ENCODE data around the gene NHLRC4.

NHLRC4 gene

GRCh38 chr16:519841-520687, 46.7 kb upstream of the NHLRC4 start:
- no peak overlapping the region for H3K4me2 ChIP-seq (ENCODE audit: low read length)
- H3K27ac ChIP-seq (ENCODE audit: low read depth, low read length) = no peak overlapping the region
- no peaks in the 10 kb centered on the region; the same call in 1 of the 2 replicates for H4K20me1 ChIP-seq (ENCODE audit: control insufficient read depth, insufficient read depth, low read depth, low read length)
- H3K4me1 ChIP-seq (ENCODE audit: control insufficient read depth, low read length) = peaks cover 12% of the 10 kb centered on the region
- H3K9me3 ChIP-seq (ENCODE audit: control insufficient read depth, insufficient read depth, low read length) = no peaks in the 10 kb centered on the region
- H3K9me2 ChIP-seq (replicated peaks; ENCODE audit: control insufficient read depth, low read length) = no peaks in the 10 kb centered on the region
- TF ChIP-seq EZH2phosphoT487 (IDR thresholded peaks at IDR 0.05; ENCODE audit: borderline replicate concordance, low read length) = no peak
- no peaks in the 10 kb centered on the region for H3K27me3 ChIP-seq (ENCODE audit: control insufficient read depth, low read length)
- no peaks in the 10 kb centered on the region for H3F3A ChIP-seq (ENCODE audit: control insufficient read depth, insufficient read depth)
- peaks cover 12% of the 10 kb centered on the region for H3K79me2 ChIP-seq (ENCODE audit: control insufficient read depth, low read length)
- H3K36me3 ChIP-seq (ENCODE audit: control insufficient read depth, low read length) = peaks cover 13% of the 10 kb centered on the region
- no peak overlapping the region for H3K4me3 ChIP-seq (ENCODE audit: low read length)

- Histone ChIP-seq H3K27ac (ENCODE audit: low read depth, low read length) (no peak overlapping the region), H3K79me2 (ENCODE audit: control insufficient read depth, low read length) (peaks cover 20% of the 10 kb centered on the region), H3K9me3 (ENCODE audit: control insufficient read depth, insufficient read depth, low read length) (no peaks in the 10 kb centered on the region), H3K27me3 (ENCODE audit: control insufficient read depth, low read length) (no peaks in the 10 kb centered on the region), H3K36me3 (ENCODE audit: control insufficient read depth, low read length) (peaks cover 13% of the 10 kb centered on the region), H3K4me1 (ENCODE audit: control insufficient read depth, low read length) (peaks cover 20% of the 10 kb centered on the region), H3K4me3 (ENCODE audit: low read length) (no peak overlapping the region), H4K20me1 (ENCODE audit: control insufficient read depth, insufficient read depth, low read depth, low read length) (no peaks in the 10 kb centered on the region; the same call in 1 of the 2 replicates), H3K9me2 (replicated peaks; ENCODE audit: control insufficient read depth, low read length) (no peaks in the 10 kb centered on the region), H3F3A (ENCODE audit: control insufficient read depth, insufficient read depth) (peaks cover 5% of the 10 kb centered on the region), H3K4me2 (ENCODE audit: low read length) (no peak overlapping the region)
- TF ChIP-seq CTCF (IDR thresholded peaks at IDR 0.05; ENCODE audit: low read depth, low read length, poor library complexity, severe bottlenecking) = no peak
- no peak for TF ChIP-seq EZH2phosphoT487 (IDR thresholded peaks at IDR 0.05; ENCODE audit: borderline replicate concordance, low read length)
Observed at GRCh38 chr16:520847-521246, 46.0 kb upstream of the NHLRC4 start.

GRCh38 chr16:521381-522210, 45.2 kb upstream of the NHLRC4 start:
- Histone ChIP-seq H3K27ac (ENCODE audit: low read depth, low read length) (no peak overlapping the region), H3K27me3 (ENCODE audit: control insufficient read depth, low read length) (no peaks in the 10 kb centered on the region), H3K79me2 (ENCODE audit: control insufficient read depth, low read length) (peaks cover 27% of the 10 kb centered on the region), H3K9me3 (ENCODE audit: control insufficient read depth, insufficient read depth, low read length) (no peaks in the 10 kb centered on the region), H3F3A (ENCODE audit: control insufficient read depth, insufficient read depth) (peaks cover 5% of the 10 kb centered on the region), H3K36me3 (ENCODE audit: control insufficient read depth, low read length) (peaks cover 12% of the 10 kb centered on the region), H3K4me2 (ENCODE audit: low read length) (no peak overlapping the region), H4K20me1 (ENCODE audit: control insufficient read depth, insufficient read depth, low read depth, low read length) (no peaks in the 10 kb centered on the region; the same call in 1 of the 2 replicates), H3K9me2 (replicated peaks; ENCODE audit: control insufficient read depth, low read length) (no peaks in the 10 kb centered on the region), H3K4me3 (ENCODE audit: low read length) (no peak overlapping the region), H3K4me1 (ENCODE audit: control insufficient read depth, low read length) (peaks cover 25% of the 10 kb centered on the region)
- no peak for TF ChIP-seq EZH2phosphoT487 (IDR thresholded peaks at IDR 0.05; ENCODE audit: borderline replicate concordance, low read length)
- TF ChIP-seq CTCF (IDR thresholded peaks at IDR 0.05; ENCODE audit: low read depth, low read length, poor library complexity, severe bottlenecking) = no peak
